Measurements from ENCODE around the gene NRSN1. TPM values are rescaled to one million over a fixed set of nuclear protein-coding genes. Genes with fewer than 3 reads are reported as not detected.
"Not testable (repeated sequence)": the region's sequence is repeated elsewhere in the genome, so short reads cannot be mapped to it uniquely, and the experiment has no call there.

The NRSN1 gene
- polyA plus RNA-seq, 4 donors = 0.39 to 2.9 (median 1.2) TPM

- DNase-seq (ENCODE audit: low read depth in 4 of 4, low spot score in 3 of 4) = no peak
Measured at GRCh38 chr6:24139639-24140038, 13.6 kb downstream of the NRSN1 start.

GRCh38 chr6:24140591-24140990, 14.6 kb downstream of the NRSN1 start:
- DNase-seq (ENCODE audit: low read depth in 4 of 4, low spot score in 3 of 4) = no peak

DNA sequence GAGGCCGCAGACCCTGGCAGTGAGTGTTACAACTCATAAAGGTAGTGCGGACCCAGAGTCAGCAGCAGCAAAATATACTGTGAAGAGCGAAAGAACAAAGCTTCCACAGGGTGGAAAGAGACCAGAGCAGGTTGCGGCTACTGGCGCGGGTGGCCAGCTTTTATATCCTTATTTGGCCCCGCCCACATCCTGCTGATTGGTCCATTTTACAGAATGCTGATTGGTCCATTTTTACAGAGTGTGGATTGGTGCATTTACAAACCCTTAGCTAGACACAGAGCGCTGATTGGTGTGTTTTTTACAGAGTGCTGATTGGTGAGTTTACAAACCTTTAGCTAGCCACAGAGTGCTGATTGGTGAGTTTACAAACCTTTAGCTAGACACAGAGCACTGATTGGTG, 16.7 kb downstream of the NRSN1 start:
- DNase-seq (ENCODE audit: low read depth in 4 of 4, low spot score in 3 of 4) = not testable (repeated sequence)

DNA sequence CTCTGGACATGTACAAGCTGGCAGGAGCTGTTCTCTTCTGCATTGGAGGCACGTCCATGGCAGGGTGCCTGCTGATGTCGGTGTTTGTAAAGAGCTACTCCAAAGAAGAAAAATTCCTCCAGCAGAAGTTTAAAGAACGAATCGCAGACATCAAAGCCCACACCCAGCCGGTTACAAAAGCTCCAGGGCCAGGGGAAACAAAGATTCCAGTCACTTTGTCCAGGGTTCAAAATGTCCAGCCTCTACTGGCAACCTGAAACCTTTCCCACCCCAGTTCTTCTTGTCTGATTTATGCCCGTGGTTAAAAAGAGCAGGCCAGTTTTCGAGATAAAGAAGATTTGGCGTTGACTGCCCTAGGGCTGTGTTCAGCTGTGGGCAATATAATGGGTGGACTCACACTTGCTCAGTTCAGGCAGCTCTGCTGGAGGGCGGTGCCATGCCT, 19.7 kb downstream of the NRSN1 start:
- no peak for DNase-seq (ENCODE audit: low read depth in 4 of 4, low spot score in 3 of 4)

GRCh38 chr6:24146871-24147270, 20.9 kb downstream of the NRSN1 start:
- no peak for DNase-seq (ENCODE audit: low read depth in 4 of 4, low spot score in 3 of 4)

DNA sequence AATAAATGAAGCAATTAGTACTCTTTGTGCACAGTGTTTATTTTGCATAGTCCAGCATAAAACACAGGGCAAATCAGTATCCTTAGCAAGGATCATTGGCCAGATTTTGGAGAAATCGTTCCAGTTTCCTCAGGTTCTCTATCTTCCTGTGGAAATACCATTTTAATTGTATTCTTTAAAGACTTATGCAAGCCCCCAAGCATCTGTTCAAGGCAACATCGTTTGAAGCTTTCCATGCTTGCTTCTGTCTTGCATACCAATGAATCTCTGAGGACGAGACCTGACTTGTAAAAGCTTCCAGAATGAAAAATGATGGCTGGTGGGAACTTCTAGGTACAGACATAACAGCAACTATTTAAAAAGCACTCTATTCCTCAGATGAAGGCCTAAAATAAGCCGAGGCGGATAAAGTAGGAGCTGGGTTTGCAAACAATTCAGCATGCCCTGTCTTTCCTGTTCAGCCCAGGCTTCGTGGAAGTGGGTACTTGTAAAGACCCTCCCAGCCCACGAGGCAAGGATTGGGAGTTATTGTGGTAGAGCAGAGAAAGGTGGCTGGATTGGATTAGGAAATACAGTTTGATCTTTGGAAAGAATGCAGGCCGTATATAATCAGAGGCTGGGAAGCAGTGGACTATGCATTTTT, 21.6 kb downstream of the NRSN1 start:
- no peak for DNase-seq (ENCODE audit: low read depth in 4 of 4, low spot score in 3 of 4)

DNA sequence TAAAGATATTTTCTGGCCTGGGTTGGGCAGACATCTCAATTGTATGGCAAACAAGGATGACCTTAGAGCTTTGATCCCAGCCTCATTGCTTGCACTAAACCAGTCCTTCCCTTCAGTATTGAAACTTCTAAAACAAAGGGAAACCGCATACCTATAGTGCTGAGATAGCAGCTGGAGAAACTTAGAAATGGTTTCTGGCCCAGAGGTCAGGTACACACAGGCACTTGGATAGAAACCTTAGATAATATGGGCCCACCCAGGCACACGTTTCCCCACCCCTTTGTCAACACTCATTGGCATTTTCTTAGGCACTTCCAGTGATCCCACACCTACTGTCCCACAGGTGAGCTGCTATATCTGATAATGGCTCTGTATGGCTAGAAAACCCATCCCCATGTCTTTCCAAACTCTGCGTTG, 22.1 kb downstream of the NRSN1 start:
- DNase-seq (ENCODE audit: low read depth in 4 of 4, low spot score in 3 of 4) = no peak

DNA sequence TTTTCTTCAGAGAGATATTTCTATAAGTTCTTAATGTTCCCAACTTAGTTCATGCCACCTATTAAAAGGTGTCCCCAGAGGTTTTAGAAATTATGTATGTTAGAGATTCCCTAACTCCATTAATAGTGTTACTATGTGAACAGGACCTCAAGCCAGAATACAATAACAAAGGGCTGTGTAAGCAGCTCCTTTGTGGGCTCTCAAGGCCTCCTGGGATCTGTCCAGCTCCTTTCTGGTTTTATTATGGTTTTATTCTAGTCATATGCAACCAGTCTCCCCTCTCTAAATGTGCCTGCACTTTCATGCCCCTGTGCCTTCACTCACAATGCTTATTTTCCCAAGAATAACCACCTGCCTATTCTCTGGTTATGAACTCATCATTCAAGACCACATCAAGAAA, 22.7 kb downstream of the NRSN1 start:
- DNase-seq (ENCODE audit: low read depth in 4 of 4, low spot score in 3 of 4) = no peak

DNA sequence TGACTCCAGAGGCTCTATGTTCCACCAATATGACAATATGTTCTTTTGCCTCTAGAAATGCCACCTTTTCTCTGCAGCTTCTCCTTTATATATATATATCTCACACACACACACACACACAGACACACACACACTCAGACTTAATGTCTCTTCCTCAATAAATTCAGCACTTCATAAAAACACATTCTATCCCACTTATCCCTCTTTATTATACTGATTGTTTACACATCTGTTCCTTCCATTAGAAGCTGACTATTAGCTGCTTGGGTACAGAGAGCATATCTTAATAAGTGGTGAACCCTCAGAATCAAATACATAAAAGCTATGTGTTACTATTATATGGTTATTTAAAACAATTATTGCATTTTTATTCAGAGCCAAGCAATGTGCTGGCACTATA, 23.3 kb downstream of the NRSN1 start:
- DNase-seq (ENCODE audit: low read depth in 4 of 4, low spot score in 3 of 4) = no peak

DNA sequence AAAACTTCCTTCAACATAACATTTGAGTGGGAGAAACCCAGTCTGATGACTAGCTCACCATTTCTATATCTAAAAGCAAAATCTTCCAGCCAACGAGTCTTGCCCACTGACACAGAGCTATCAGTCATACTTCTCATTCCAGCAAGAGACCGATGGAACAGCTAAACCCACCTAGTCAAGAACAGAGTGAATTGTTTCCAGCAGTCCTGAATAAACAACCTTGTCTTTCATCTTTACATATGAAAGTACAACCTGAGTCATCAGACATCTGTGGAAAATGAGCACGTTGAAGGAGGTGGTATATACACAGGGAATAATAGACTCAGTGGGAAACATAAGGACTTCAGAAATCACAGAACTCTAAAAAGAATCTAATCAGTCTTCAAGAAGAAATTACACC, 23.8 kb downstream of the NRSN1 start:
- DNase-seq (ENCODE audit: low read depth in 4 of 4, low spot score in 3 of 4) = no peak

DNA sequence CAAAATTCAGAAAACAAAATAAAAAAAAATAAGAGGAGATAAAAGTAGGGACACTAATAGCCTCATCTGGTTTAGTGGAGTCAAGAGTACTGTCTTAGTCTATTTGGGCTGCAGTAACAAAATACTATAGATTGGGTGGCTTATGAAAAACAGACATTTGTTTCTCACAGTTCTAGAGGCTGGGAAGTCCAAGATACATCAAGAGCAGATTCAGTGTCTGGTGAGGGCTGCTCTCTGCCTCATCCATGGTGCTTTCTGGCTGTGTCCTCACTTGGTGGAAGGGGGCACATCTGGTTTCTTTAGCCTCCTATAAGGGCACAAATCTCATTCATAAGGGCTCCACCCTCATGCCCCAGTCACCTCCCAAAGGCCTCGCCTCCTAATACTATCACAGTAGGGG, 26.0 kb downstream of the NRSN1 start:
- DNase-seq (ENCODE audit: low read depth in 4 of 4, low spot score in 3 of 4) = no peak

DNA sequence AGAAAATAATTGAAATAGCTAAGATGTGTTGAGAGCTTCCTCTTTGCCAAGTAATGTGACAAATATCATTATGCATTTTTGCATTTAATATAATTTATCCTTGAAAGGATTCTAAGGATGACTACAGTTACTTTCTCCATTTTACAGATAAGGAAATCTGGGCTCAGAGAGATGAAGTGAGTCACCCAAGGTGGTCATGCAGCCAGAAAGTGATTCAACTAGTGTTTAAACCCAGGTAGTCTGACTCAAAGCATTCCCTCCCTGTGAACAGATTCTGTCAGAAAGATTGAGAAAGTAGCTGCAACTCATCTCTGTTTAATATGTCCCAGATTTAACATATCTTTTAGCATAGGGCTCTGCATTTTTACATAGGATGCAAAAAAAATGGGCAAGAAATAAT, 28.1 kb downstream of the NRSN1 start:
- DNase-seq (ENCODE audit: low read depth in 4 of 4, low spot score in 3 of 4) = no peak

DNA sequence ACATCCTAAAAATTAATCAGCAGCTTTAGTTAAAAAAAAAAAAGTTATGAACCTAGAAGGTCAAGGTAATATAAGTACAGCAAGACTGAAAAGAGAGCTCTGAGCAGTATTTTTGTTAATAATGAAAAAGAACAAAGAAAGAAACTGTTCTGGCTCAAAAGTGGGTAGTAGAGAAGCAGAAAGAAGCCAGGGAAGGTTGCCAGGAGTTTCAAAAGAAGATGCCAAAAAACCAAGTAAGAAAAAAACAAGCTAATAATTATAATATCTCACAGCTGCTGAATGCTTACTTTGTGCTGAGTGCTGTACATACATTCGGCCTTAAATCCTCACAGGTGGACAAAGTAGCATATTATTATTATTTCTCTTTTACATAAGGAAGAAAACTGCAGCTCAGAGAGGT, 31.9 kb downstream of the NRSN1 start:
- DNase-seq (ENCODE audit: low read depth in 4 of 4, low spot score in 3 of 4) = no peak

DNA sequence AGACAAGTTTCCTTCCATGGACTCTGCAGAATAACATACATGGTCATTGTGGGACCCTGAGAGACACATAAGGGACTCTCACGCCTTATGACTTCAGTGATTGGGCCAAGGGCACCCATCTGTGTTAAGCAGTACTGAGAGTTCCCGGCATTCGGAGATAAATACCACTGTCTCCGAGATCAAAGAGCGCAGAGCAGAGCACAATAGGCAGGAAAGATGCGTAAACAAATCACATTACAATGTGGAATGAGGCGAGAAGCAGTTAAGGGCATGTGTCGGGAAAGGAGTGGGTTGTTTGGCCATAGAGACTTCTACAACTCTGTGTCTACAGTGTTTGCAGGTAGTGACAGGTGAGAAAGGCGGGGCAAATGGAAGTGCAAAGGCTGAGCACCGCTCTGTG, 57.6 kb downstream of the NRSN1 start:
- DNase-seq (ENCODE audit: low read depth in 4 of 4, low spot score in 3 of 4) = no peak

- DNase-seq (ENCODE audit: low read depth in 4 of 4, low spot score in 3 of 4) = no peak
Measured at GRCh38 chr6:24186349-24186748, 60.3 kb downstream of the NRSN1 start.

DNA sequence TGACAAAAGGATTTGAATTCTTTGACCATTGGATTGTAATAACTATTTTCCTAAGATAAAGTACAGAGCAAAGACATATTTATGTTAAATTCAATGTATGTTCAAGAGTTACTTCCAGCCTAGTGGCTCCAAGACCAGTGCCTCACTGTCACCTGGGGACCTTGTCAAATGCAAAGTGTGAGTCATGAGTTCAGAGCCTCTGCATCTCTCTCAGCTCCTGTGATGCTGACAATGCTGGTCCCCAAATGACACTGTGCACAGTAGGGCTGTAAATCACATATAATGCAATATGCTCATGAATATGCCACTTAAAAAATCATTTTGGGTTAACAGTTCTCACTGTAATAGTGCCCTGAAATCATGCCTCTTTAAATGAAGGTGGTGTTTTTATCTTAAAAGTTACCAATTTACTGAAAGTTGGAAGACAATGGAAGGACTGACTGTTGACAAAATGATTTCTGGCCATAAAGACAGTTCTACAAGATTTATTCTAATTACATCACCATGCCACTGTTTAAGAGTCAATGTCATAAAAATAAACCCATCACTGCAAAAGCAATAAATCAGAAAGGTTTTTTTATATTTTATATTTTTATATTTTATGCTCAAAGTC, 62.1 kb downstream of the NRSN1 start:
- no peak for DNase-seq (ENCODE audit: low read depth in 4 of 4, low spot score in 3 of 4)

DNA sequence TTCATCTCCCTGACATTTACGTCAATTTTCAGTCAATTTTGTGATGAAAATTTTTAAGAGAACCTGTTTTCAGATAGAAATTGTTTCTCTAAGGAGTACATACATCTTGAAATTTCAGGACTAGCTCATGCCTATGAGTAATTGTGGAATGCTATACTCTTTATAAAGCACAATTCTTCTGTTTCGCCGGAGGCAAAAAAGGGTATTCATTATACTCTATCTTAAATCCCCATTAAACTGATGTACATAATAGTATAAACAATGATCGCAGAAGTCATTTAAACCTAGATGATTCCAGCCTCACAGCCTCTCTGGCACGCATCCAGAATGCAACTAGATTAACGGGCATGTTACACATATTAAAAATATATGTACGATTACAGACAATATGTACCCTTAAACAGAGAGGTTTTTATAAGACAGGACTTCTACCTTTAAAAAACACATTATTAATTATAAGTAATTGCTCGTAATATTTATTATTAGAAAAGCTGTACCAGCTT, 62.6 kb downstream of the NRSN1 start:
- DNase-seq (ENCODE audit: low read depth in 4 of 4, low spot score in 3 of 4) = no peak

GRCh38 chr6:24191346-24191745, 65.3 kb downstream of the NRSN1 start:
- no peak for DNase-seq (ENCODE audit: low read depth in 4 of 4, low spot score in 3 of 4)

DNA sequence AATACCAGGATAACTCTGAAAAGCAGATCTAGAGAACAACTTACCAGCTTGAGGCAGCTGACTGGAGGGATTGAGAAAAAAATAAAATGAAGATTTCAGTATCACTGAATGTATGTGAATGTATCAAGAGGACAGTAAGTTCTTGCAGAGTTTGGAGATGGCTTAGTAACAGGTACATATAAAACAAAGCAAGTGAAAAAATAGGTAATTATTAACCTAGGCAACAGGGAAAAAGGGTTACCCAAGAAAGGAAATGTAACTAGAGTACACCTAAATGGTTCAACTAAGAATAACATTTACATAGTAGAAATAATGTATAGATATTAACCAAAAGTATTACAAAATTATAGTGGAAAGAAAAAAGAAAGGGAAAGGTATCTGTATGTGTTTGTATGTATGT, 67.3 kb downstream of the NRSN1 start:
- no peak for DNase-seq (ENCODE audit: low read depth in 4 of 4, low spot score in 3 of 4)

GRCh38 chr6:24194978-24195700, 69.1 kb downstream of the NRSN1 start:
- no peak for DNase-seq (ENCODE audit: low read depth in 4 of 4, low spot score in 3 of 4)

- DNase-seq (ENCODE audit: low read depth in 4 of 4, low spot score in 3 of 4) = no peak
Measured at GRCh38 chr6:24195836-24196597, 70.0 kb downstream of the NRSN1 start.
